HEK293T (cell line): Measurements from ENCODE around the gene FGFR1OP2.

Experiments
- ELF4 ChIP-seq: fragments of 450-650 bp; IDR thresholded peaks from 2 replicates; pipeline ENCODE4 v1.6.1; 2017; ENCODE audit warnings: antibody characterized with exemption
- SP1 ChIP-seq: fragments of 450-650 bp; IDR thresholded peaks from 2 replicates; pipeline ENCODE4 v1.6.1; 2017
- TARDBP ChIP-seq: fragments of 450-650 bp; IDR thresholded peaks from 2 replicates; pipeline ENCODE4 v1.6.1; 2016
- ZNF384 ChIP-seq: fragments of 450-650 bp; IDR thresholded peaks from 2 replicates; pipeline ENCODE4 v1.6.1; 2016
- TF ChIP-seq, protein P1 (sequence below): fragments of 450-650 bp; IDR thresholded peaks from 2 replicates; pipeline ENCODE4 v1.6.1; 2016

GRCh38 chr12:26941215-26941594 is 2.9 kb downstream of the FGFR1OP2 start:
- TF ChIP-seq ELF4: no peak
- no peak for TF ChIP-seq ZNF384
- no peak for TF ChIP-seq TARDBP
- TF ChIP-seq SP1: no peak
- TF ChIP-seq, protein P1, sequence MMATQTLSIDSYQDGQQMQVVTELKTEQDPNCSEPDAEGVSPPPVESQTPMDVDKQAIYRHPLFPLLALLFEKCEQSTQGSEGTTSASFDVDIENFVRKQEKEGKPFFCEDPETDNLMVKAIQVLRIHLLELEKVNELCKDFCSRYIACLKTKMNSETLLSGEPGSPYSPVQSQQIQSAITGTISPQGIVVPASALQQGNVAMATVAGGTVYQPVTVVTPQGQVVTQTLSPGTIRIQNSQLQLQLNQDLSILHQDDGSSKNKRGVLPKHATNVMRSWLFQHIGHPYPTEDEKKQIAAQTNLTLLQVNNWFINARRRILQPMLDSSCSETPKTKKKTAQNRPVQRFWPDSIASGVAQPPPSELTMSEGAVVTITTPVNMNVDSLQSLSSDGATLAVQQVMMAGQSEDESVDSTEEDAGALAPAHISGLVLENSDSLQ: no peak
